Mesendoderm (in vitro differentiated cells): ENCODE data around the gene ATG7.

Source experiments
- DNase-seq: peaks from one replicate; pipeline ENCODE4 v3.0.0; 2013
- H2AK5ac ChIP-seq: 2 replicates; pipeline ENCODE4 v1.6.1; 2013; ENCODE audit warnings: low read length, inconsistent platforms
- H2BK120ac ChIP-seq: 2 replicates; pipeline ENCODE4 v1.6.1; 2013; ENCODE audit warnings: low read depth, mild to moderate bottlenecking, low read length, moderate library complexity, mixed read lengths
- H2BK15ac ChIP-seq: replicated peaks from 2 replicates; pipeline ENCODE4 v1.6.1; 2013; ENCODE audit warnings: low read depth, mild to moderate bottlenecking, moderate library complexity
- H2BK5ac ChIP-seq: 2 replicates; pipeline ENCODE4 v1.6.1; 2013; ENCODE audit warnings: low read length, inconsistent platforms
- H3K18ac ChIP-seq: 2 replicates; pipeline ENCODE4 v1.6.1; 2013; ENCODE audit warnings: mild to moderate bottlenecking, low read length, mixed read lengths
- H3K23ac ChIP-seq: one replicate; pipeline ENCODE4 v1.6.1; 2013; ENCODE audit warnings: low read length
- H3K27ac ChIP-seq: 2 replicates; pipeline ENCODE4 v1.5.1; 2013; ENCODE audit warnings: low read depth, mild to moderate bottlenecking, inconsistent platforms, low read length, moderate library complexity
- H3K27me3 ChIP-seq: 2 replicates; pipeline ENCODE4 v1.6.1; 2013; ENCODE audit warnings: low read length, control low read depth, mild to moderate bottlenecking, inconsistent platforms; ENCODE audit not compliant: insufficient read depth, poor library complexity
- H3K36me3 ChIP-seq: 2 replicates; pipeline ENCODE4 v1.6.1; 2013; ENCODE audit warnings: low read length, inconsistent platforms; ENCODE audit not compliant: control insufficient read depth, insufficient read depth
- H3K4ac ChIP-seq: one replicate; pipeline ENCODE4 v1.6.1; 2013; ENCODE audit warnings: low read depth, mild to moderate bottlenecking, low read length, moderate library complexity
- H3K4me1 ChIP-seq: 2 replicates; pipeline ENCODE4 v1.6.1; 2013; ENCODE audit warnings: low read depth, low read length, inconsistent platforms; ENCODE audit not compliant: control insufficient read depth
- H3K4me2 ChIP-seq: 2 replicates; pipeline ENCODE4 v1.6.1; 2013; ENCODE audit warnings: low read length
- H3K4me3 ChIP-seq: 2 replicates; pipeline ENCODE4 v1.5.1; 2013; ENCODE audit warnings: mild to moderate bottlenecking, low read length
- H3K56ac ChIP-seq: one replicate; pipeline ENCODE4 v1.6.1; 2013; ENCODE audit warnings: low read length
- H3K79me1 ChIP-seq: 2 replicates; pipeline ENCODE4 v1.6.1; 2013; ENCODE audit warnings: low read length, inconsistent platforms
- H3K79me2 ChIP-seq: 2 replicates; pipeline ENCODE4 v1.6.1; 2013; ENCODE audit warnings: mild to moderate bottlenecking, low read length; ENCODE audit not compliant: control insufficient read depth, insufficient read depth
- H3K9ac ChIP-seq: 2 replicates; pipeline ENCODE4 v1.6.1; 2013; ENCODE audit warnings: low read length, inconsistent platforms
- H4K5ac ChIP-seq: one replicate; pipeline ENCODE4 v1.6.1; 2013; ENCODE audit warnings: low read length
- H4K8ac ChIP-seq: one replicate; pipeline ENCODE4 v1.6.1; 2013; ENCODE audit warnings: low read depth, mild to moderate bottlenecking, control low read depth, low read length, moderate library complexity
- WGBS: extraction: QIAGEN DNeasy Blood & Tissue Kit; methylation state at CpG from one replicate; pipeline ENCODE4 v1.1.7; 2013; ENCODE audit warnings: low lambda C conversion rate, missing lambda C conversion rate; ENCODE audit not compliant: insufficient coverage; ENCODE audit errors: extremely low coverage; 5-methylcytosine and 5-hydroxymethylcytosine counted together

The ATG7 gene

DNA sequence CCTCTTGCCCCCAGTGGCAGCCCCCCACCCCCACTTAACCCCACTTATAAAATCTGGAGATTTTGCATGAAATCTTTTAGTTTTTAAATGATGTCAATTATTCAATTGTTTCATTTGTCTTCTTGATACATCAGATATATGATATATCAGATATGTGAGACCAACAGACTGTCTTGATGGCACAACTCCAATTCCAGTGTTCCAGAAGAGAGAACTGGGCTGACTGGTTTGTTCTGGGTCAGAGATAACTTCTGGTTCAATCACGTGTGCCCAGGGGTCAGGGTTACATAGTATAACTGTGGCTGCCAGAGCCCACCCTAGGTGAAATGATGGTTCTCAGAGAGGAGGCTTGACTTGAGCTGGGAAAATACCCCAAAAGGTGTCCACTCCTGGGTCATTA, 32.4 kb upstream of the ATG7 start:
- H3K4me2 ChIP-seq: no peak overlapping the region
- H2BK5ac ChIP-seq: no peak overlapping the region
- no peak overlapping the region for H3K23ac ChIP-seq
- no peak overlapping the region for H4K5ac ChIP-seq
- no peaks in the 10 kb centered on the region for H3K79me2 ChIP-seq
- WGBS: no CpG with 5 or more reads among the region's 1 CpG
- H4K8ac ChIP-seq: no peak overlapping the region
- H2BK15ac ChIP-seq: no peak overlapping the region
- H3K36me3 ChIP-seq: no peaks in the 10 kb centered on the region
- H3K9ac ChIP-seq: no peak overlapping the region
- H3K4ac ChIP-seq: no peak overlapping the region
- no peaks in the 10 kb centered on the region for H3K27me3 ChIP-seq
- H3K79me1 ChIP-seq: no peaks in the 10 kb centered on the region
- no peak for DNase-seq
- no peak overlapping the region for H3K4me3 ChIP-seq
- no peaks in the 10 kb centered on the region for H3K4me1 ChIP-seq
- H2BK120ac ChIP-seq: no peak overlapping the region
- H3K56ac ChIP-seq: no peak overlapping the region
- H2AK5ac ChIP-seq: no peak overlapping the region
- no peak overlapping the region for H3K18ac ChIP-seq
- H3K27ac ChIP-seq: no peak overlapping the region

DNA sequence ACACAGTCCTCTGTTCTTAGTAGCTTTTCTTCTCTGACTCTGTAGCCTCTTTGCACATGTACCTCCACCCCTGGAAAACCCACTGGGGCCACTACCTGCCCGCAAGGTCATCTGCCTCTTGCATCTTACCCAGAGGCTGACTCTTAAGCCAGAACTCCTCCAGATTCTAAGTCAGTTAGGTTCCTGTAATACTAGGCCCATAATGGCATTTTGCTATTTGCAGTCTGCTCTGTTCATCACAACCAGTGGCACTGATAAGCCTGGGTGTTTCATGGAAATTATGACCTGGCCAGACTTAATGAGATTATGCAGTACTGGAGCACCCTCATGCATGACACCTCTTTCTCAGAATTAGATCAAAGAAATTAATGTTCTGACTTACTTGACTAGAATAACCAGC, 31.7 kb upstream of the ATG7 start:
- Histone ChIP-seq H3K18ac (no peak overlapping the region), H3K4ac (no peak overlapping the region), H2BK15ac (no peak overlapping the region), H3K23ac (no peak overlapping the region), H3K79me1 (no peaks in the 10 kb centered on the region), H2BK5ac (no peak overlapping the region), H3K36me3 (no peaks in the 10 kb centered on the region), H3K27me3 (no peaks in the 10 kb centered on the region), H2AK5ac (no peak overlapping the region), H4K5ac (no peak overlapping the region), H4K8ac (no peak overlapping the region), H3K4me3 (no peak overlapping the region), H3K9ac (no peak overlapping the region), H3K4me2 (no peak overlapping the region), H3K56ac (no peak overlapping the region), H3K4me1 (no peaks in the 10 kb centered on the region), H3K27ac (no peak overlapping the region), H2BK120ac (no peak overlapping the region), H3K79me2 (no peaks in the 10 kb centered on the region)
- DNase-seq: no peak
- WGBS: no CpG with 5 or more reads among the region's 1 CpG

DNA sequence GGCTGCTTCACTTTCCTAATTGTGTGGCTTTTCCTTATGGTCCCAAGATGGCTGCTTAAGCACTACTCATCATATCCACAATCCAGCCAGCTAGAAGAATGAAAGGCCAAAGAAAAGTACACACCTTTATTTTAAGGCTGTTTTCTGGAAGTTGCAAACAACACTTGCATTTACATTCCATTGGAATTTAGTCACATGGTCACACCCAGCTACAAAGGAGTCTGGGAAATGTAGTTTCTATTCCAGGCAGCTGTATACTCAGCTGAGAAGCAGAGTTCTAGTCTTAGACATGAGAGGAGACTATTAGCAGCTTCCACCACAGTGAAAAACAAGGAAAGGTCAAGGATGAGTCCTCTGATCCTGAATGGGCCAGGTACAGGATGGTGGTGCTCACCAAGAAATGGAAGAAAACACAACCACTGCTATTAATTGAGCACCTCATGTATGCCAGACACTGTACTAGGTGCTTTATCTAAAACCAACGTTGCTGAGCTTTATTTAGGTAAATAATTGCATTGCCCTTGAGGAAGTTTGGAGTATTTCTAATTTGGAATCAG, 28.0 kb upstream of the ATG7 start:
- Histone ChIP-seq H3K4me2 (no peak overlapping the region), H2BK15ac (no peak overlapping the region), H2AK5ac (no peak overlapping the region), H3K27ac (no peak overlapping the region), H4K8ac (no peak overlapping the region), H4K5ac (no peak overlapping the region), H2BK120ac (no peak overlapping the region), H3K79me2 (no peaks in the 10 kb centered on the region), H3K56ac (no peak overlapping the region), H3K27me3 (no peaks in the 10 kb centered on the region), H3K23ac (no peak overlapping the region), H3K9ac (no peak overlapping the region), H3K18ac (no peak overlapping the region), H3K4ac (no peak overlapping the region), H2BK5ac (no peak overlapping the region), H3K4me1 (no peaks in the 10 kb centered on the region), H3K79me1 (no peaks in the 10 kb centered on the region), H3K36me3 (no peaks in the 10 kb centered on the region), H3K4me3 (no peak overlapping the region)
- no CpG with 5 or more reads among the region's 1 CpG for WGBS
- DNase-seq: peak; percentile 30

DNA sequence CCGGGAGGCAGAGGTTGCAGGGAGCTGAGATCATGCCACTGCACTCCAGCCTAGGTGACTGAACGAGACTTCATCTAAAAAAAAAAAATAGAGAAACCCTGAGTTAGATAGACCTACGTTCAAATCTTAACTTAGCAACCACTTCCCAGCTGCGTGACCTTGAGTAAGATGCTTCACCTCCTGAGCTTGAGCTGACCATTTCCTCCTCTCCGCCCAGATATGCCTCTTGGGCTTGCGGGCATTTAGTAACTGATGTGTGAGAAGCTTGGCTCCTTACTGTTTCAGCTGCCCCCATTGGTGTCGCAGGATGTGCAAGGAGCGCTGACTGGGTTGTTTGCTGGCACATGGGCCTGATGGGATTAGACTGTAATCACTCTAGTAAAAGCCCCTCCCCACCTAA, 26.9 kb upstream of the ATG7 start:
- H4K5ac ChIP-seq: no peak overlapping the region
- H3K23ac ChIP-seq: no peak overlapping the region
- H3K18ac ChIP-seq: no peak overlapping the region
- no peak overlapping the region for H3K4me3 ChIP-seq
- H3K79me2 ChIP-seq: no peaks in the 10 kb centered on the region
- DNase-seq: no peak
- no CpG with 5 or more reads among the region's 8 CpGs for WGBS
- no peak overlapping the region for H3K4me2 ChIP-seq
- no peak overlapping the region for H2BK15ac ChIP-seq
- no peak overlapping the region for H2BK120ac ChIP-seq
- no peaks in the 10 kb centered on the region for H3K27me3 ChIP-seq
- no peak overlapping the region for H4K8ac ChIP-seq
- H3K79me1 ChIP-seq: no peaks in the 10 kb centered on the region
- H2AK5ac ChIP-seq: no peak overlapping the region
- no peaks in the 10 kb centered on the region for H3K36me3 ChIP-seq
- H3K4me1 ChIP-seq: no peaks in the 10 kb centered on the region
- H3K9ac ChIP-seq: no peak overlapping the region
- H3K4ac ChIP-seq: no peak overlapping the region
- H2BK5ac ChIP-seq: no peak overlapping the region
- H3K56ac ChIP-seq: no peak overlapping the region
- no peak overlapping the region for H3K27ac ChIP-seq

- no peaks in the 10 kb centered on the region for H3K36me3 ChIP-seq
- no peak overlapping the region for H3K18ac ChIP-seq
- H3K27ac ChIP-seq: no peak overlapping the region
- no peaks in the 10 kb centered on the region for H3K27me3 ChIP-seq
- peak; percentile 6 for DNase-seq
- no peaks in the 10 kb centered on the region for H3K4me1 ChIP-seq
- H3K23ac ChIP-seq: no peak overlapping the region
- H3K9ac ChIP-seq: no peak overlapping the region
- no peak overlapping the region for H4K5ac ChIP-seq
- no peak overlapping the region for H2BK120ac ChIP-seq
- no peak overlapping the region for H3K4ac ChIP-seq
- no CpG with 5 or more reads among the region's 6 CpGs for WGBS
- H2AK5ac ChIP-seq: no peak overlapping the region
- H2BK15ac ChIP-seq: no peak overlapping the region
- H3K4me3 ChIP-seq: no peak overlapping the region
- no peaks in the 10 kb centered on the region for H3K79me2 ChIP-seq
- no peak overlapping the region for H3K4me2 ChIP-seq
- no peak overlapping the region for H2BK5ac ChIP-seq
- no peaks in the 10 kb centered on the region for H3K79me1 ChIP-seq
- H4K8ac ChIP-seq: no peak overlapping the region
- H3K56ac ChIP-seq: no peak overlapping the region
Observed at GRCh38 chr3:11245827-11246662, 26.2 kb upstream of the ATG7 start.

DNA sequence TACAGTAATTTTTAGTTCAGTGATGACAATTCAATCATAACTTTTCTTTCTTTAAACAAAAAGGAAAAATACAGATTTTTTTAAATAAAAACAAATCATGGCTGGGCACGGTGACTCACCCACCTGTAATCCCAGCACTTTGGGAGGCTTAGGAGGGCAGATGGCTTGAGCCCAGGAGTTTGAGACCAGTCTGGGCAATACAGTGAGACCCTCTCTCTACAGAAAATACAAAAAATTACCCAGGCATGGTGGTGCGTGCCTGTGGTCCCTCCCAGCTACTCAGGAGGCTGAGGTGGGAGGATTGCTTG, 25.6 kb upstream of the ATG7 start:
- no peaks in the 10 kb centered on the region for H3K27me3 ChIP-seq
- WGBS: no CpG with 5 or more reads among the region's 2 CpGs
- no peak overlapping the region for H2AK5ac ChIP-seq
- no peak overlapping the region for H3K23ac ChIP-seq
- no peaks in the 10 kb centered on the region for H3K79me2 ChIP-seq
- H3K9ac ChIP-seq: no peak overlapping the region
- no peak overlapping the region for H3K4me2 ChIP-seq
- no peak overlapping the region for H2BK5ac ChIP-seq
- no peak overlapping the region for H4K8ac ChIP-seq
- H3K79me1 ChIP-seq: no peaks in the 10 kb centered on the region
- H3K27ac ChIP-seq: no peak overlapping the region
- no peak overlapping the region for H3K4ac ChIP-seq
- H3K4me1 ChIP-seq: no peaks in the 10 kb centered on the region
- no peak overlapping the region for H2BK15ac ChIP-seq
- H4K5ac ChIP-seq: no peak overlapping the region
- no peak overlapping the region for H3K18ac ChIP-seq
- no peak overlapping the region for H2BK120ac ChIP-seq
- no peak overlapping the region for H3K4me3 ChIP-seq
- no peak overlapping the region for H3K56ac ChIP-seq
- no peak for DNase-seq
- no peaks in the 10 kb centered on the region for H3K36me3 ChIP-seq
